HG03432 (cell line): ENCODE measurements around the gene RAB31.
"Not testable (repeated sequence)": the region's sequence is repeated elsewhere in the genome, so short reads cannot be mapped to it uniquely, and the experiment has no call there.

Experiments used
- ATAC-seq: cut with Tn5 transposase; IDR thresholded peaks from one replicate; pipeline ENCODE4 v1.9.1; 2021; ENCODE audit warnings: mild to moderate bottlenecking, moderate library complexity; ENCODE audit not compliant: unreplicated experiment

The RAB31 gene

GRCh38 chr18:9835113-9835755 lies 127.1 kb downstream of the RAB31 start:
- ATAC-seq, result no peak

GRCh38 chr18:9835825-9836224 lies 127.7 kb downstream of the RAB31 start:
- ATAC-seq, result no peak

DNA sequence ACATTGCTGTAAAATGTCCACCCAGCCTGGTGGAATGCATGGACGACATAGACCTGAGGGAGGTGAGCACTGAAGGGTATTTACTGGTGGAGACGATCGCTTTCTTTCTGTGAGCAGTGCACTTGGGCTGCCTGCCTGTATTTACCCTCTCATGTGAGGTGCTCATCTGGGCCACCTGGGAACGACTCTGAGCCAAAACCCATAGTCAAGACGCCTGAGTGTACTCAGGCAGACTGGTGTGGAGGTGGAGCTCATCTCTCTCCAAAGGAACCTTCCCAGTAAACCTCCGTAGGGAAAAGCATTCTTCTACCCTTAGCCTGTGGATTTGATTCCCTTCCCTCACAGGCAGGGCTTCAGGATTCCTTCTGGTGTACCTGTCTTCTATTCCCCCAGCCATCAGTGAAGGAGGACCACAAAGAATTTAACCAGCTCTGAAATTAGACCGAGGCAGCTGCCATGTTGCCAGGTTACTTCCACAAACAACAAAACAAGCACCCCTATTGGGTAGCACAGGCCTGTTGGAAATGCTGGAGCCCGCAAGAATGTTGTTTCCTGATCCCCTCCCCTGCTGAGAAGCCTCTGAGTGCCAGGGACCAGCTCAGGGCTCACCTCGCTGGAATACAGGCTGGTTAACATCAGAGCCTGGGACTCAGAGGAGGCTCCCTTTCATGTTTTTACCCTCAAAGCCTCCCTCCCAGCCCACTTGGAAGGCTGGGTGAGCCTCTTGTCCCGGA lies 130.2 kb downstream of the RAB31 start:
- no peak for ATAC-seq

DNA sequence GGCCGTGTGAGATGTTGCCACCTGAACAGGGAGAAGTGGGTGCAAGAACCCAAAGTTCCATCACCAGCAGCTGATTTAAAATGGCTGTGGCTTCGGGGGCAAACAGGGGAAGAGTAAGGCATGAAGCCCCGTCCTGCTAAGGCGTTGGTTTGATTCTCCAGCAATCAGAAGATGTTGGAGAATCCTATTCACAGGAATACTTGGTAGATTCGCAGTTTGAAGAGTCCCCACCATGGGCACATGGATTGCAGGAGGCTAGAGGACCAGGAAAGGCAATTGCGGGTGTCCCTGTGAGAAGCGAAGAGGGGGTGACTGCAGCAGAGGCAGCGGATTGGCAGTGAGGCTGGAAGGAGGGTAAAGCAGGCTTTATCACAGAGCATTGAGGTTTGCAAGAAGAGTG lies 131.1 kb downstream of the RAB31 start:
- ATAC-seq, result no peak

DNA sequence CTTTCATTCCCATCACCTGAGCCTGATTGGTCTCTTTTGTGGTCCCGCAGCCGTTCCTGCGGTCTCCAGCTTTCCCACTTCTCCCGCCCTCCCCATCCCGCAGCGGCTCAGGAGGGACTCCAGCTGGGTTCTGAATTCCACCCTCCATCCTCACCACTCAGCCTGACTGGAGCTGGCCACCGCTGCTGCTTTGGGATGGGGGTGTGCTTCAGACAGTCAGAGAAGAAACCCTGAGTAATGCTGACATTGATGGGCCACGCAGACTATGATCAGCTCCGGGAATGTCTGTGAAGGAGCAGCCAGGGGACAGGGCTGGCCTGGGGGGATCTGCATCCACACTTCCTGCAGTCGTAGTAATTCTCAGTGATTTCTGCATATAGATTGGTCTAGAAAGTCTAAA lies 131.8 kb downstream of the RAB31 start:
- no peak for ATAC-seq

DNA sequence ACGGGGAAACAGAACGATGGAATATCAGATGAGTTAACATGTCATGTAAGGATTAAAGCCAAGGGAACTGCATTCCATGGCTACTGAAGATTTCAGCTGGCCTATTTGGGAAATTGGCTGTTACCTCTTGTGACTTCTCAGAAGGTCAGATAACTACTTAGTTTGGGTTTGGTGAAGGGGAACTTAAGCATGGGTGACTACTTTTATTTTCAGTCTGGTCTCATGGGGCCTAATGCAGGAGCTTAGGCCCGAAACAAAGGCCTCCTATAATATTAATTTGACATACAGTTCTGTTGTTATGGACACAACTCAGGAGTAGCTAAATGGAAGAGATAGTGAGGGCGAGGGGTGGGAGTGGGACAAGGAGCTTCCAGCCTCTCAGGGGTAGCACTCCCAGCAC lies 133.7 kb downstream of the RAB31 start:
- ATAC-seq, result no peak

DNA sequence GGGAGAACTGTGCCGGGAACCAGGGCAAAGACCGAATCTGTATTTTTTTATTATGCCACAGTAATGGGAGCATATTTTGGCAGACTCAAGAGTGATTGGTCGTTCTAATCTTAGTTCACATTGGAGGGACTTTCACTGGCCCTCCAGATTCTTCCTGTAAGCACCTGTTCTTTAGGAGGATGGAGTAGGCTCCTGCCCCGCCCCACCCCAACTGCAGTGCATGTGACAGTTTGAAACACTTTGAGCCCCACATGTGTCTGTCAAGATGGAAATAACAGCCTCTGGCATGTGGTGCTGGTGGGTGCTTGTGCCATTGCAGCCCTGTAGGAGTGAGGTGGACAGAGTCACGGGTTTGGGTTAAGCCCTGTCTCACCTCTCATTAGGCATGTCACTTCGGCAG lies 134.3 kb downstream of the RAB31 start:
- ATAC-seq, result no peak

- ATAC-seq, result no peak
Measured at GRCh38 chr18:9845256-9845655, 137.2 kb downstream of the RAB31 start.

DNA sequence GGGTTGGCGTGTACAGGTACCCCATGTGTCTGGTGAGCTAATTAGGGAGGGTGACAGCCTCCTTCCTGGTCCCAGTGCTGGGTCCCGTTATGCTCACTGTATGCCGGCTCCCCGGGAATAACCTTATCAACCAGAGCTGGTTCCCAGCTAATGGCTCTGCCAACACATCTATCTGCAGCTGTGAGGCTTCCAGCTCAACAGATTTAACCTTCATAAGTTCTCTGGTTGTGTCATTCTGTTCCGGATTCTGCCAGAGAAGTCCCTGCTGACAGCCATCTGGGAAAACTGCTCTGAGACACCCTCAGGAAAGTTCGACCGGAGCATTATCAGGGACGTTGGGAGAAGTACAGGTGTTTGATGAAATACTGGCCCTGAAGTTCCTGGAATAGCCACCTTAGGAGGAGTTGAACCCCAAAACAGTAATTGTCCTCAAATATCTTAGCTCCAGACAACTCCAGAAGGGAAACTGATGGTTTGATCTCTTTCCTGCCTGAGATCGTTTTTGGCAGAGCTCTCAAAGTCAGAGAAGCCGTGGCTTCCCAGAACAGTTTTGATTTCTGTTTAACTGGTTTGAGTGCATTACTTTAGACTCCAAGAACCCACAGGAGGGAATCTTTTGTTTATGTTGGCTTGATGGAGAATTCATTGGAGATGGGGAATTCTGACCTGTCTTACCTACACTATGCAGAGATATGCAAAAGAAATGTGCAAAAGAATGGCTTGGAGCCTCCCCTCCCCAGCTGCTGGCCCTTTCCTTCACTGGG lies 138.2 kb downstream of the RAB31 start:
- no peak for ATAC-seq

DNA sequence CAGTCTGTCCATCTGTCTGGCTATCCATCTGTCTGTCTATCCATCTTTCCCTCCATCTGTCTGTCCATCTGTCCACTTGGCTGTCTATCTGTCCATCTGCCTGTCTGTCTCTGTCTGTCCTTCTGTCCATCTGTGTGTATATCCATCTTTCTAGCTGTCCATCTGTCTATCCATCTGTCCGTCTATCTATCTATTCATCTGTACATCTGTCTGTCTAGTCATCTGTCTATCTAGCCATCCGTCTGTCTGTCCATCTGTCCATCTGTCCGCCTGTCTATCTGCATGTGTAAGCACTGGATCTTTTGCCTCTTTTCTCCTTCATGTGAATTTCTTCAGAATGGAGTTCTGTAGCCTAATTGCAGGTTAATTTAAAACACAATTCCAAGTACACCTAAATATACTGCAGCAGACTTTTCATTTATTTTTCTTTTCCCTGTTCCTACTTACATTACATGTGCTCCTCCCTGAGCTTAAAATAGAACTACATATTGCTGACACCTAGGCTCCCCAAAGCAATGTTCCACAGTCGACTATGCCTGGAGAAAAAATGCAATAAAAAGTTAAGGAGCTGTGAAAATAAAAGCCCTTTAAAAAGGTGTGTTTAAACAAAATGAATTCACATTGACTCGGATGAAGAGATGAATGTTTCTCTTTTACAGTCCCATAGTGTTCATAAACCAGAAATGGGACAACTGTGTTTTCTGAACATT lies 140.2 kb downstream of the RAB31 start:
- no peak for ATAC-seq

DNA sequence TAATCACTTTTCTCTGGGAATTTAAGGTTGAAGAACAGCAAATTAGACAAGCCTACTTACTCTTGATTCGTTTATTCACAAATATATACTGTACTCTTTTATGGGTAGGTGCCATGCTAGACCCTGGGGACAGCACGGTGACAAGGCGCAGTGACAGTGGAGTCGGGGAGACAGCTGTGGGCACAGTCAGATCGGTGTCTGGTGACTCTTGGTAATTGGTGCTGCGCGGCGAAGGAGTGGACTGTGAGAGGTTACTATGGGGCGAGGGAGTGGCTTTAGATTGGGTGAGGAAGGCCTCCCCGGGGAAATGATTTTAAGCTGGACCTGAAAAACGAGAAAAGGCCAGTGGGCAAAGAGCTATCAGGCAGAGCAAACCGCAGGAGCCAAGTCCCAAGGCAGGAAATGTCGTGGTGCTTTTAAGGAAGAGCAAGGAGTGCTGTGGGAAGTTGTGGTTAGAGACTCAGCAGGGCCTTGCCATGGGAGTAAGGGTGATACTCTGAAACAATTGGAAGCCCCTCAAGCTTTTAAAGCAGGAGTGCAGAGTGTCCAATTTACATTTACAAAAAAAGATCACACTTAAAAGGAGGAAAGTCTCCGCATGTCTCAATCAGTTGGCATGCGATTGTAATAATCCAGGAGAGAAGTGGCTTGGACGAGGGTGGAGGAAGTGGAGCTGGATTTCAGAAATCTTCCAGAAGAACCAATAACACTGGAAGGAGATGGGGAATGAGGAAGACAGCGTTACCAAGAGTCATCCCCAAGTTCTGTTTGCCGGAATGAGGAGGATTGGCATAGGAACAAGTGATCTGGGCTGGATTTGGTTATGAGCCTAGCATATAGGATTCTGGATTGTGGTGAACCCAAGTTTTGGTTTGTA lies 141.5 kb downstream of the RAB31 start:
- no peak for ATAC-seq

GRCh38 chr18:9850309-9850708 lies 142.2 kb downstream of the RAB31 start:
- ATAC-seq, result no peak

DNA sequence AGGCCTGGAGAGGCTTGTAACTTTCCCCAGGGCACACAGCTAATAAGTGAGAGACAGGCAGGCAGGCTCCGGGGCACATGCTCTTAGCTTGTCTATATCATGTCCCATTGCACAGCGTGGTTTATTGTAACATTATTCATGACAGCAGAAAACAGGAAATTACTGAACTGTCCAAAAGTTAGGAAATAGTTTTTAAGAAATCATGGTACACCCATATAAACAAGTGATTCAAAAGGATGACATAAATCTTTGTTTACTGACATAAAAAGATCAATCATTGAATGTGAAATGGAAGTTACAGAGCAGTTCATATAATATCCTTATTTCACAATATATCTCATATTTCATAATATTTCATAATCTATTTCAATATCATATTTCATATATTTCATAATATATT lies 143.4 kb downstream of the RAB31 start:
- ATAC-seq, result no peak

- ATAC-seq, result no peak
Measured at GRCh38 chr18:9852266-9853081, 144.4 kb downstream of the RAB31 start.

DNA sequence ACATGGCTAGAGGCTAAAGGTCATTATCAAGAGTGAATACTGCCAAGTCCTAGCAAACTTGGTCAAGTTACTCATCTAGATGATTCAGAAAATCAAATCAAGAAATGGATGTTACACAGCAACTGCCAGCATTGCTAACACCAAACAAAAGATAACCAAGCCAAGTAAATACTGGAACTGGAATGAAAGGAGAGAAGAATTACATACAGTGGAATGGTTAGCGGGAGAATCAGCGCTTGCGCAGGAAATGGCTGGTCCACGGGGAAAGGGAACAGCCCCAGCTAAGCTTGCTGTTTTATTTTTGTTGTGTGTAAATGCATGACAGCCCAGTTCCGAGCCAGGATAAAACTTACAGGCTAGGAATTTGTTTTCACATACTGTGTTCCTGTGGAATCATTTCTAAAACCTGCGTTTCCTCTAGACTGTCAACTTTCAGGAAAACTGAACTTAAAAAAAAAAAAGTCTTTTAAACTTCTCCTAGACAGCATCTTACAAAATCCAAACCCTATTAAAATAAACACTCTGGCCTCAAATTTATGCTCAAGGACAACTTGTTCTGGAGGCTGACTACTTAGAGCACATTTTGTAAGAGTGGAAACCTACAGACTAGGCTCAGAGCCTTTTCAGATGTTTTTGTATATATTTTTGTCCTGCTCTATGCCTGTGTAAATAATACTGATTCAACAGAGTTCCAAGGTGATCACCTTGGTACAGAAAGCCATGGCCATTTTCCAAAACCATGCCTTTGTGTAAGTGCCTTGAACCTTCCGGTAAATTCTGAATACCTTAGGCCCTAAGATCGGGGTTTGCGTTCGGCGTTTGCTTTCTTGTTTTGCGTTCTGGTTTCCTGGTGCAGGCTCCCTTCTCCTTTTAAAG lies 146.9 kb downstream of the RAB31 start:
- no peak for ATAC-seq

DNA sequence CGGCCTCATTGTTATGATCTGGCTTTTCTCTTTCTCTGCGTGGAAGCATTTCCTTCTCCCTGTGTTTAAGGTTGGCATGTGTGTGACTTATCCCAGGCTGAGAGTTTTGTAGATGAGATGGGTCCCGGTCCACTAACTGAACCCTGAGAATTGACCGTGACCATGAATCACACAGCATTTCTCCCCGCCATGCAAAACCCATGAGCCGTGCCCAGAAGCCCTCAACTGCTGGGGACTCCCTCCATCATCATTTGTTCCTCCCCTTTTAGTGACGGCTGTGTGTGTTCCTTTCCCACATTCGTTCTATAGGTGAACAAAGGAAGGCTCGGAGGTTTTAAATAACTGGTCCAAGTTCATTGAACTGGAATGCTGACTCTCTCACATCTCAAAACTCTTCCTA lies 147.6 kb downstream of the RAB31 start:
- no peak for ATAC-seq

GRCh38 chr18:9856092-9856491 lies 148.0 kb downstream of the RAB31 start:
- ATAC-seq, result no peak

DNA sequence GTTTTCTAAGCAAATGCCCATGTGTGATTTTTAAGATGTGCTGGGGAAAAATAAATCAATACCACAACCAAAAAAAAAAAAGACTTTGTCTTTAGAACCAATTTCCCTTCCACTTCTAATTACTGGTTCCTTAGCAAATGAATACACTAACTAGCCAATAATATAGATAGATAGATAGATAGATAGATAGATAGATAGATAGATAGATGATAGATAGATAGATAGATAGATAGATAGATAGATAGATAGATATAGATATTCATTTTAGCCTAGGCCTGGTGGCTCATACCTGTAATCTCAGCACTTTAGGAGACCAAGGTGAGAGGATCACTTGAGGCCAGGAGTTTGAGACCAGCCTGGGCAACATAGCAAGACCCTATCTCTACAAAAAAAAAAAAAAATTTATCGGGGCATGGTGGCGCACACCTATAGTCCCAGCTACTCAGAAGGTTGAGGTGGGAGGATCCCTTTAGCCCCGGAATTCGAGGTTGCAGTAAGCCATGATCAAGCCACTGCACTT lies 149.4 kb downstream of the RAB31 start:
- ATAC-seq, result not testable (repeated sequence)
